Measurements from ENCODE around the gene KDM2B.

GRCh38 chr12:121568971-121569751, 11.7 kb downstream of the KDM2B start:
- TF ChIP-seq POLR2AphosphoS5 (IDR thresholded peaks at IDR 0.05), result no peak
- TF ChIP-seq CTCF (IDR thresholded peaks at IDR 0.05), result no peak
- no peak for TF ChIP-seq POLR2A (IDR thresholded peaks at IDR 0.05)

Measured in prostate gland (tissue), 2 donors.